HG03575 (cell line): ENCODE results near the gene DENND6B.

ENCODE experiments used
- ATAC-seq: cut with Tn5 transposase; IDR thresholded peaks from one replicate; pipeline ENCODE4 v1.9.1; 2021; ENCODE audit not compliant: unreplicated experiment, insufficient number of reproducible peaks, low FRiP score; ENCODE audit errors: extremely low read depth

Gene DENND6B

GRCh38 chr22:50264946-50265669, 61.7 kb downstream of the DENND6B start:
- ATAC-seq: no peak

GRCh38 chr22:50264104-50264745, 62.6 kb downstream of the DENND6B start:
- ATAC-seq: no peak

GRCh38 chr22:50262973-50263617, 63.7 kb downstream of the DENND6B start:
- no peak for ATAC-seq

- ATAC-seq: no peak
Observed at GRCh38 chr22:50262460-50262911, 64.3 kb downstream of the DENND6B start.

- no peak for ATAC-seq
Observed at GRCh38 chr22:50261615-50262459, 65.0 kb downstream of the DENND6B start, which contains the start of gene MAPK12. TSS of gene MAPK12 (minus strand) at chr22:50261683. CDS start at chr22:50261509, 174 bp downstream.

GRCh38 chr22:50260801-50261614, 65.8 kb downstream of the DENND6B start:
- ATAC-seq: no peak

- no peak for ATAC-seq
Observed at GRCh38 chr22:50260434-50260800, 66.4 kb downstream of the DENND6B start.

GRCh38 chr22:50259302-50259701, 67.5 kb downstream of the DENND6B start:
- no peak for ATAC-seq
